B cell (primary cell): ENCODE data around the gene ALDH3B1.

ENCODE experiments used
- CTCF ChIP-seq: fragments of 200-600 bp; IDR thresholded peaks from one replicate; pipeline ENCODE4 v1.8.0; 2022; ENCODE audit warnings: antibody characterized with exemption, mild to moderate bottlenecking
- EZH2 ChIP-seq: IDR thresholded peaks from 2 replicates; pipeline ENCODE4 v1.6.1; 2012; ENCODE audit warnings: borderline replicate concordance, low read depth, mild to moderate bottlenecking, moderate library complexity, low read length; ENCODE audit not compliant: insufficient read depth, poor library complexity, severe bottlenecking

- TF ChIP-seq CTCF (no peak), EZH2 (no peak)
Observed at GRCh38 chr11:68002938-68003845, 6.9 kb upstream of the ALDH3B1 start.
